Endothelial cell of umbilical vein (primary cell): Measurements from ENCODE around the gene DRAP1. TPM values are rescaled to one million over a fixed set of nuclear protein-coding genes. Genes with fewer than 3 reads are reported as not detected.

Experiments used
- BruUV-seq: library from RNA; stranded (reverse); fragments of 400-500 nt; replicated peaks from 2 replicates; lab custom pipeline; 2021; lab: Mats Ljungman, UMichigan
- CTCF ChIA-PET: fragments of 300-600, 350-600 bp; sonication (Branson Sonifier 250); formaldehyde crosslinking; loops from one replicate; lab custom pipeline; 2021; ENCODE audit warnings: antibody characterized with exemption, inconsistent platforms; lab: Charles Lee
- POLR2A ChIA-PET: fragments of 300-600, 350-600 bp; sonication (Branson Sonifier 250); formaldehyde crosslinking; loops from one replicate; lab custom pipeline; 2021; ENCODE audit warnings: antibody characterized with exemption, inconsistent platforms; lab: Charles Lee
- DNase-seq: peaks from one replicate; pipeline ENCODE4 v3.0.0-alpha.2; 2011; ENCODE audit warnings: low read depth, low spot score
- FAIRE-seq: peaks from 2 replicates; lab custom pipeline; 2011; peaks lifted over from hg19 to GRCh38; lab: Jason Lieb, UNC
- H2AFZ ChIP-seq: 2 replicates; pipeline ENCODE4 v1.6.0; 2012; ENCODE audit warnings: low read depth, low read length, control low read depth, inconsistent platforms
- H3K27ac ChIP-seq: 2 replicates; pipeline ENCODE4 v1.5.1; 2011; ENCODE audit warnings: low read depth, mild to moderate bottlenecking, control low read depth, low read length, moderate library complexity; ENCODE audit not compliant: insufficient read depth
- H3K27me3 ChIP-seq, 2 experiments: 2 replicates each; pipeline versions ENCODE4 v1.6.0 to v1.6.1; 2011; ENCODE audit warnings: low read length in 2 of 2, mixed read lengths in 1 of 2; ENCODE audit not compliant: control insufficient read depth in 2 of 2, insufficient read depth in 2 of 2
- H3K36me3 ChIP-seq, 2 experiments: 2 replicates in 1 of 2; 3 replicates in 1 of 2; pipeline ENCODE4 v1.5.1; 2011; ENCODE audit warnings: low read length in 2 of 2, mild to moderate bottlenecking in 1 of 2, moderate library complexity in 1 of 2; ENCODE audit not compliant: control insufficient read depth in 2 of 2, insufficient read depth in 2 of 2; ENCODE audit errors: extremely low read depth in 1 of 2
- H3K4me1 ChIP-seq: 3 replicates; pipeline ENCODE4 v1.5.1; 2011; ENCODE audit warnings: mild to moderate bottlenecking, low read length; ENCODE audit not compliant: control insufficient read depth, insufficient read depth; ENCODE audit errors: extremely low read depth
- H3K4me2 ChIP-seq: 2 replicates; pipeline ENCODE4 v1.6.1; 2011; ENCODE audit warnings: low read length, control low read depth, mixed read lengths; ENCODE audit not compliant: insufficient read depth
- H3K4me3 ChIP-seq, 3 experiments: fragments of 200-600 bp in 1 of 3; sonication (generic), shearing (Covaris generic) in 1 of 3; replicated peaks in 1 of 3; 2 replicates each; pipeline ENCODE4 v1.5.1; 2011 to 2016; ENCODE audit warnings: control low read depth in 3 of 3, low read length in 3 of 3, mild to moderate bottlenecking in 2 of 3, inconsistent platforms in 1 of 3, low read depth in 1 of 3, moderate library complexity in 1 of 3; ENCODE audit not compliant: insufficient read depth in 1 of 3
- H3K79me2 ChIP-seq: 2 replicates; pipeline ENCODE4 v1.6.0; 2012; ENCODE audit warnings: low read length, inconsistent platforms; ENCODE audit not compliant: control insufficient read depth, insufficient read depth
- H3K9ac ChIP-seq: replicated peaks from 2 replicates; pipeline ENCODE3; 2011; ENCODE audit warnings: low read length, control low read depth; ENCODE audit not compliant: insufficient read depth; ENCODE audit errors: extremely low read depth
- H3K9me1 ChIP-seq: replicated peaks from 3 replicates; pipeline ENCODE4 v1.6.0; 2011; ENCODE audit warnings: mild to moderate bottlenecking, low read length; ENCODE audit not compliant: control insufficient read depth, insufficient read depth; ENCODE audit errors: extremely low read depth
- H3K9me3 ChIP-seq: replicated peaks from 2 replicates; pipeline ENCODE4 v1.5.1; 2012; ENCODE audit warnings: low read length, inconsistent platforms; ENCODE audit not compliant: control insufficient read depth, insufficient read depth
- H4K20me1 ChIP-seq: replicated peaks from 2 replicates; pipeline ENCODE3; 2011; ENCODE audit warnings: mild to moderate bottlenecking, low read length; ENCODE audit not compliant: control insufficient read depth, insufficient read depth; ENCODE audit errors: extremely low read depth
- CTCF ChIP-seq, 2 donors: IDR thresholded peaks; 1 replicate in 1 of 2; 2 replicates in 1 of 2; pipeline ENCODE4 v1.5.1; 2011; ENCODE audit warnings: low read length in 2 of 2, mild to moderate bottlenecking in 2 of 2, moderate library complexity in 2 of 2, control low read depth in 1 of 2, inconsistent platforms in 1 of 2, low read depth in 1 of 2; ENCODE audit not compliant: insufficient read depth in 1 of 2; ENCODE audit errors: extremely low read depth in 1 of 2
- EZH2 ChIP-seq: IDR thresholded peaks from 2 replicates; pipeline ENCODE4 v1.6.1; 2012; ENCODE audit warnings: borderline replicate concordance, low read depth, mild to moderate bottlenecking, moderate library complexity, low read length, inconsistent platforms; ENCODE audit not compliant: severe bottlenecking
- FOS ChIP-seq: IDR thresholded peaks from 2 replicates; pipeline ENCODE4 v1.6.1; 2011; ENCODE audit warnings: mild to moderate bottlenecking, low read length, moderate library complexity, borderline replicate concordance; ENCODE audit not compliant: insufficient read depth
- GATA2 ChIP-seq: IDR thresholded peaks from 2 replicates; pipeline ENCODE4 v1.7.0; 2011; ENCODE audit warnings: low read depth, mild to moderate bottlenecking, moderate library complexity, mixed read lengths, low read length; ENCODE audit not compliant: insufficient read length, insufficient read depth
- JUN ChIP-seq: IDR thresholded peaks from 2 replicates; pipeline ENCODE4 v1.6.1; 2011; ENCODE audit warnings: borderline replicate concordance, low read depth; ENCODE audit not compliant: insufficient read length, insufficient read depth
- MYC ChIP-seq: IDR thresholded peaks from one replicate; pipeline ENCODE4 v1.6.1; 2011; ENCODE audit warnings: mild to moderate bottlenecking, low read depth, low read length
- POLR2A ChIP-seq: IDR thresholded peaks from 2 replicates; pipeline ENCODE4 v1.6.1; 2012; ENCODE audit warnings: low read depth, mild to moderate bottlenecking, control low read depth, low read length
- POLR2AphosphoS5 ChIP-seq: IDR thresholded peaks from 2 replicates; pipeline ENCODE4 v1.6.1; 2012; ENCODE audit warnings: low read depth, mild to moderate bottlenecking, control low read depth, low read length, moderate library complexity; ENCODE audit not compliant: insufficient read depth
- dilution Hi-C: fragments of 300-500 bp; cut with MboI; formaldehyde crosslinking; loops from one replicate; pipeline ENCODE4 v1.15.0; 2019; ENCODE audit warnings: low sequenced_read_pairs; ENCODE audit not compliant: extremely low pct_ligation_motif_present
- intact Hi-C: fragments of 100-400 bp; cut with micrococcal nuclease; formaldehyde crosslinking; loops from one replicate; pipeline ENCODE4 v1.10.0; 2022
- polyA plus RNA-seq, 4 experiments: library from polyadenylated mRNA; depleted of rRNA in 3 of 4; stranded (reverse) in 3 of 4; unstranded in 1 of 4; fragments of >200 nt; gene quantifications; 2 replicates each; pipeline versions ENCODE4 v1.2.1 to v1.2.3, GENCODE V29; 2011 to 2012; ENCODE audit warnings: missing spikeins in 1 of 4
- total RNA-seq: library from RNA; stranded (reverse); gene quantifications from 2 replicates; pipeline ENCODE4 v1.2.3, GENCODE V29; 2021
- TF ChIP-seq, protein P1 (sequence below): IDR thresholded peaks from 2 replicates; pipeline ENCODE4 v1.6.1; 2011; ENCODE audit not compliant: insufficient read depth, insufficient read length

Gene DRAP1
- total and polyA plus RNA-seq, 2 donors (not counting 3 experiments of a cell fraction or from before 2014, with no cell fraction given), result 74.9 to 114 TPM

DNA sequence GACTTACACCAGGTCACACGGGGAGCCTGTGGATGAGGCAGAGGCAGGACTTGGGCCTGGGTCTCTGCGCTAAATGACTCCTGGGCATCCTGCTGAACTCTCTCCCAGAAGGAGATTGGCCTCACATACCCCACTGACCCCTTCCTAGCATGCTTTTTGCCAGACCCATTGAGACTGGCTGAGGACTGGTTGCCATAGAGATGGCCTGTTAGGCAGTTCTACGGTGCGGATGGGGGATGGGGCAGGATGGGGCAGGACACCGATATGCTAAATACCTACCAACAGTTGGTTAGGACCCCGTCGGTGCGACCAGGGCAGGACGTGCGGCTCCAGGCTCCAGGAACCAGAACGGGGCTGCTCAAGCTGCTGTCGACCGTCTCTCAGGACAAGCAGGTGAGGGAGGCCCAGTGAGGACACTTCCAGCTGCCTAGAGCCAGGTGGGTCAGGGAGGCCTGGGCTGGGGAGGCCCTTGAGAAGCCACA is 26.2 kb downstream of the DRAP1 start, which contains the start of gene TSGA10IP:
Gene TSGA10IP (plus strand): TSS at position 51 of the 482 bp plus-strand sequence. CDS start 196 bp downstream, at position 247.
- dilution Hi-C loops (no loop called here), intact Hi-C loops (no loop called here)
- no peaks in the 10 kb centered on the region for H4K20me1 ChIP-seq
- BruUV-seq, result no TSS peak
- peaks cover 7% of the 10 kb centered on the region for H3K4me1 ChIP-seq
- H3K9ac ChIP-seq, result no peak within 1 kb of the TSS
- H3K4me3 ChIP-seq, result no peak within 1 kb of the TSS
- no peak for FAIRE-seq
- H2AFZ ChIP-seq, result no peak within 1 kb of the TSS
- POLR2A ChIA-PET, result no interaction called here
- CTCF ChIA-PET, result interaction anchor here (0.6 kb wide), 1 partner anchor 10 kb away, joined by 3 read pairs; no protein-coding TSS in a partner anchor
- DNase-seq, result no peak
- H3K9me3 ChIP-seq, result no peaks in the 10 kb centered on the region
- no peaks in the 10 kb centered on the region for H3K9me1 ChIP-seq
- H3K27ac ChIP-seq, result no peak within 1 kb of the TSS
- H3K79me2 ChIP-seq, result no peaks in the 10 kb centered on the region
- no peaks in the 10 kb centered on the region for H3K27me3 ChIP-seq
- H3K4me2 ChIP-seq, result no peak within 1 kb of the TSS
- TF ChIP-seq JUN, result no peak
- H3K36me3 ChIP-seq, result no peaks in the 10 kb centered on the region

DNA sequence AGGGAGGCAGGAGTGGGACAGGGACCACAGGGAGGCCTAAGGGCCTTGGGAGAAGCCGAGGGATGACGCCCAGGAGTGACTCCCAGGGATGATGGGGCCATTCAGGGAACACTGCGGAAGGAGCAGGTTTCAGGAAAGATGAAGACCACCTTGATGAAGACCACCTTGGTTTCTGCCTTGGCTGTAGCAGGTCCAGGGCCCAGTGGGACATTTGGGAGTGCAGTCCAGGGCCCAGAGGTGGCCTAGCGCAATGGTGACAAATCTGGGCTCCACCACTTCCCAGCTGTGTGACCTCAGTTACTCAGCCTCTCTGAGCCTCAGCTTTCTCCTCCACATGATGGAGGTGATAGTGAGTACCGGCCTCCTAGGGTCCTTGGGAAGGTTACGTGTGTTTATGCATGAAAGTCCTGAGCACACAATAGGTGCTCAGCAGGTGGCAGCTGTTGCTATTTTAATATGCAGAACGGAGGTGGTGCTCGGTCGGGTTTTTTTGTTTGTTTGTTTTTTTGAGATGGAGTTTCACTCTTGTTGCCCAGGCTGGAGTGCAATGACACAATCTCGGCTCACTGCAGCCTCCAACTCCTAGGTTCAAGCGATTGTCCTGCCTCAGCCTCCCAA is 26.8 kb downstream of the DRAP1 start:
- Histone ChIP-seq H4K20me1 (no peaks in the 10 kb centered on the region), H3K9me3 (no peaks in the 10 kb centered on the region), H3K27me3 (no peaks in the 10 kb centered on the region), H3K4me2 (no peak overlapping the region), H2AFZ (no peak overlapping the region), H3K27ac (no peak overlapping the region), H3K36me3 (no peaks in the 10 kb centered on the region), H3K9me1 (no peaks in the 10 kb centered on the region), H3K79me2 (no peaks in the 10 kb centered on the region), H3K4me1 (peaks cover 6% of the 10 kb centered on the region), H3K4me3 (no peak overlapping the region), H3K9ac (no peak overlapping the region)
- BruUV-seq, result no TSS peak
- intact Hi-C loops (no loop called here), dilution Hi-C loops (no loop called here)
- no peak for DNase-seq
- ChIA-PET CTCF (interaction anchor here (0.6 to 1.1 kb wide), 3 partner anchors 10 to 14 kb away, joined by 3 read pairs; no protein-coding TSS in a partner anchor), POLR2A (no interaction called here)
- TF ChIP-seq CTCF (IDR thresholded peaks at IDR 0.05; ENCODE audit: extremely low read depth in 1 of 2, insufficient read depth in 1 of 2, low read depth in 1 of 2, low read length in 2 of 2) (no peak), MYC (no peak), EZH2 (no peak), GATA2 (no peak), POLR2A (no peak), FOS (no peak), JUN (no peak), POLR2AphosphoS5 (no peak)
- TF ChIP-seq, protein P1, sequence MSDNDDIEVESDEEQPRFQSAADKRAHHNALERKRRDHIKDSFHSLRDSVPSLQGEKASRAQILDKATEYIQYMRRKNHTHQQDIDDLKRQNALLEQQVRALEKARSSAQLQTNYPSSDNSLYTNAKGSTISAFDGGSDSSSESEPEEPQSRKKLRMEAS, result no peak
- FAIRE-seq, result no peak
